OCI-LY1 (cell line): Measurements from ENCODE around the gene CSK.
A peak's percentile ranks its signal among the peaks of the same experiment; 100 is the strongest.

Experiments used
- CTCF ChIP-seq: fragments of 200-600 bp; sonication (generic), shearing (Covaris generic); IDR thresholded peaks from 2 replicates; pipeline ENCODE4 v1.5.1; 2017; ENCODE audit warnings: mild to moderate bottlenecking, antibody characterized with exemption, low read length, moderate library complexity, mixed read lengths
- EZH2 ChIP-seq: fragments of 200-600 bp; sonication (generic), shearing (Covaris generic); IDR thresholded peaks from 2 replicates; pipeline ENCODE4 v1.8.0; 2017; ENCODE audit warnings: borderline replicate concordance, mixed run types, mild to moderate bottlenecking, antibody characterized with exemption, low read length, moderate library complexity, mixed read lengths

GRCh38 chr15:74817370-74817737, 35.5 kb downstream of the CSK start:
- peak; percentile 38 for TF ChIP-seq CTCF
- no peak for TF ChIP-seq EZH2
